Liver (tissue), 3 donors: ENCODE results near the gene FAM117A.

Experiments
- CTCF ChIP-seq: fragments of 150-350 bp; IDR thresholded peaks from 2 replicates; pipeline ENCODE4 v1.5.1; 2017; ENCODE audit warnings: improper control_type of control experiment, low read depth, low read length; ENCODE audit not compliant: missing input control
- GABPA ChIP-seq, 2 donors: IDR thresholded peaks in 1 of 2; conservative IDR thresholded peaks in 1 of 2; 2 replicates each; pipeline ENCODE4 v1.6.1; 2016; ENCODE audit warnings: antibody characterized with exemption in 2 of 2, mild to moderate bottlenecking in 1 of 2, moderate library complexity in 1 of 2
- JUND ChIP-seq, 2 donors: IDR thresholded peaks; 2 replicates each; pipeline ENCODE4 v1.6.1; 2016; ENCODE audit warnings: antibody characterized with exemption in 2 of 2
- MAX ChIP-seq: IDR thresholded peaks from 2 replicates; pipeline ENCODE4 v1.6.1; 2016; ENCODE audit warnings: antibody characterized with exemption
- RAD21 ChIP-seq, 2 donors: IDR thresholded peaks; 2 replicates each; pipeline ENCODE4 v1.6.1; 2016; ENCODE audit warnings: antibody characterized with exemption in 2 of 2, mild to moderate bottlenecking in 2 of 2
- RXRA ChIP-seq, 2 donors: IDR thresholded peaks; 2 replicates each; pipeline ENCODE4 v1.6.1; 2017 to 2018; ENCODE audit warnings: antibody characterized with exemption in 2 of 2, mild to moderate bottlenecking in 1 of 2
- SP1 ChIP-seq: IDR thresholded peaks from 2 replicates; pipeline ENCODE4 v1.6.1; 2018; ENCODE audit warnings: antibody characterized with exemption, mild to moderate bottlenecking
- TAF1 ChIP-seq: conservative IDR thresholded peaks from 2 replicates; pipeline ENCODE4 v1.6.1; 2016; ENCODE audit warnings: antibody characterized with exemption, mild to moderate bottlenecking
- YY1 ChIP-seq: IDR thresholded peaks from 2 replicates; pipeline ENCODE4 v1.6.1; 2016; ENCODE audit warnings: antibody characterized with exemption, mild to moderate bottlenecking
- ZBTB33 ChIP-seq: IDR thresholded peaks from 2 replicates; pipeline ENCODE4 v1.6.1; 2016; ENCODE audit warnings: antibody characterized with exemption
- TF ChIP-seq, protein P1 (sequence below): IDR thresholded peaks from 2 replicates; pipeline ENCODE4 v1.6.1; 2016; ENCODE audit warnings: antibody characterized with exemption, mild to moderate bottlenecking
- TF ChIP-seq, protein P2 (sequence below): IDR thresholded peaks from 2 replicates; pipeline ENCODE4 v1.6.1; 2016; ENCODE audit warnings: antibody characterized with exemption
- donor health status: healthy.
- donor health status: healthy.

GRCh38 chr17:49730785-49731434 is 33.0 kb downstream of the FAM117A start:
- TF ChIP-seq CTCF (no peak), YY1 (no peak), RAD21 (IDR thresholded peaks at IDR 0.05) (no peak), JUND (IDR thresholded peaks at IDR 0.05) (no peak), GABPA (IDR thresholded peaks at IDR 0.05 in 1 of 2, conservative IDR thresholded peaks at IDR 0.05 in 1 of 2) (no peak), MAX (no peak), ZBTB33 (no peak), SP1 (no peak), TAF1 (no peak), RXRA (IDR thresholded peaks at IDR 0.05) (no peak)
- TF ChIP-seq, protein P1, sequence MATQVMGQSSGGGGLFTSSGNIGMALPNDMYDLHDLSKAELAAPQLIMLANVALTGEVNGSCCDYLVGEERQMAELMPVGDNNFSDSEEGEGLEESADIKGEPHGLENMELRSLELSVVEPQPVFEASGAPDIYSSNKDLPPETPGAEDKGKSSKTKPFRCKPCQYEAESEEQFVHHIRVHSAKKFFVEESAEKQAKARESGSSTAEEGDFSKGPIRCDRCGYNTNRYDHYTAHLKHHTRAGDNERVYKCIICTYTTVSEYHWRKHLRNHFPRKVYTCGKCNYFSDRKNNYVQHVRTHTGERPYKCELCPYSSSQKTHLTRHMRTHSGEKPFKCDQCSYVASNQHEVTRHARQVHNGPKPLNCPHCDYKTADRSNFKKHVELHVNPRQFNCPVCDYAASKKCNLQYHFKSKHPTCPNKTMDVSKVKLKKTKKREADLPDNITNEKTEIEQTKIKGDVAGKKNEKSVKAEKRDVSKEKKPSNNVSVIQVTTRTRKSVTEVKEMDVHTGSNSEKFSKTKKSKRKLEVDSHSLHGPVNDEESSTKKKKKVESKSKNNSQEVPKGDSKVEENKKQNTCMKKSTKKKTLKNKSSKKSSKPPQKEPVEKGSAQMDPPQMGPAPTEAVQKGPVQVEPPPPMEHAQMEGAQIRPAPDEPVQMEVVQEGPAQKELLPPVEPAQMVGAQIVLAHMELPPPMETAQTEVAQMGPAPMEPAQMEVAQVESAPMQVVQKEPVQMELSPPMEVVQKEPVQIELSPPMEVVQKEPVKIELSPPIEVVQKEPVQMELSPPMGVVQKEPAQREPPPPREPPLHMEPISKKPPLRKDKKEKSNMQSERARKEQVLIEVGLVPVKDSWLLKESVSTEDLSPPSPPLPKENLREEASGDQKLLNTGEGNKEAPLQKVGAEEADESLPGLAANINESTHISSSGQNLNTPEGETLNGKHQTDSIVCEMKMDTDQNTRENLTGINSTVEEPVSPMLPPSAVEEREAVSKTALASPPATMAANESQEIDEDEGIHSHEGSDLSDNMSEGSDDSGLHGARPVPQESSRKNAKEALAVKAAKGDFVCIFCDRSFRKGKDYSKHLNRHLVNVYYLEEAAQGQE, result no peak
- TF ChIP-seq, protein P2, sequence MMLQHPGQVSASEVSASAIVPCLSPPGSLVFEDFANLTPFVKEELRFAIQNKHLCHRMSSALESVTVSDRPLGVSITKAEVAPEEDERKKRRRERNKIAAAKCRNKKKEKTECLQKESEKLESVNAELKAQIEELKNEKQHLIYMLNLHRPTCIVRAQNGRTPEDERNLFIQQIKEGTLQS, result no peak
